KOPT-K1 (cell line): ENCODE results near the gene FAM177A1.
"Not testable (repeated sequence)": the region's sequence is repeated elsewhere in the genome, so short reads cannot be mapped to it uniquely, and the experiment has no call there.

Experiments
- H3K27ac ChIP-seq: fragments of 200-600 bp; sonication (generic); 2 replicates; pipeline ENCODE4 v1.5.1; 2016; ENCODE audit warnings: antibody characterized with exemption, mild to moderate bottlenecking, low read depth, low read length; ENCODE audit not compliant: poor library complexity, severe bottlenecking
- H3K36me3 ChIP-seq: fragments of 200-600 bp; sonication (generic); 2 replicates; pipeline ENCODE4 v1.5.1; 2017; ENCODE audit warnings: antibody characterized with exemption, mild to moderate bottlenecking, low read length, moderate library complexity; ENCODE audit not compliant: insufficient read depth
- H3K9me3 ChIP-seq: fragments of 200-600 bp; sonication (generic); 2 replicates; pipeline ENCODE4 v1.5.1; 2017; ENCODE audit warnings: antibody characterized with exemption, low read length, mild to moderate bottlenecking; ENCODE audit not compliant: insufficient read depth, poor library complexity, severe bottlenecking

The FAM177A1 gene

DNA sequence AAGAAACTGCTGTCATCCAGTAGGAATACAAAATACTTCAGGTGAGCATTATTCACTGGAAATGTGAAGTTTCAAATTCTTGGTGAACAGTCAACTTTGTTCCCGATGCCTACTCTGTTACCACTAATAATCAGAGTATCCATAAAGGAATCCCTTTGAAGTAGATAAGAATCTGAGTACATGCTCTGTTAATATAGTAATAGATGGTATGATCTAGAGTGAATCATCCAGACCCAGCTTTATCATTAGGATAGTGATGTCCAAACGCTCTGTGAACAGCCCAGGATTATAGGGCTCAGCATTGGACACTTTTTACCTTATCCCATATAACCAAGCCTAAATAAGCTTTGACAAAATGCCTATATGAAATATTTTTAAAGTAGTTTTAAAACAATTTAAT lies 42.4 kb downstream of the FAM177A1 start:
- H3K27ac ChIP-seq, result no peak overlapping the region
- peaks cover 92% of the 10 kb centered on the region for H3K36me3 ChIP-seq
- H3K9me3 ChIP-seq, result no peaks in the 10 kb centered on the region

DNA sequence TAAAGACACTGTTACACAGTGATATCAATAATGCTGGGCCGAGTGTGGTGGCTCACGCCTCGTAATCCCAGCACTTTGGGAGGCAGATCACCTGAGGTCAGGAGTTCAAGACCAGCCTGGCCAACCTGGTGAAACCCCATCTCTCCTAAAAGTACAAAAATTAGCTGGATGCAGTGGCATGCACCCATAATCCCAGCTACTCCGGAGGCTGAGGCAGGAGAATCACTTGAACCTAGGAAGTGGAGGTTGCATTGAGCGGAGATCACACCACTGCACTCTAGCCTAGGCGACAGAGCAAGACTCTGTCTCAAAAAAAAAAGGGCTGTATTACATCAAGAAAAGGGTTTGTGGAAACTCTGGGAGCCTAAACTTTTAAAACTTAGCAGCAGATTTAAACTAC lies 48.6 kb downstream of the FAM177A1 start:
- H3K27ac ChIP-seq, H3K9me3 ChIP-seq: not testable (repeated sequence)
- H3K36me3 ChIP-seq, result peaks cover 91% of the 10 kb centered on the region

DNA sequence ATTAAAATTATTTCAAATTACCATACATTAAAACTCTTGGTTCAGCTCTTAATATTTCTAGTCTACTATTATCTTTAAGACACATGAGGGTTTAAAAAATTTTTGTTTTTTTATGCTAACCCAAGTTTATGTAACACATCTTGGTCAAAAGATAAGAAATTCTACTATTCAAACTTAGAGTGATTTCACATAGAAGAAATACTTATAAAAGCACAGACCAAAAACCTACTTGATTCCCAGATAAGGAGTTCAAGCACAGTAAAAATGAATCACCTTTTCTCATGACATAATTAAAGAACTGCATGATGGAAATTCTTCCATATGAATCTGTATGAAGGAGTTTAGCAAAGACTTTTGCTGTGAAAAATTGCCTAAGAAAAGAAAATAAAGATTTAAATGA lies 61.8 kb downstream of the FAM177A1 start:
- Histone ChIP-seq H3K9me3 (peaks cover 17% of the 10 kb centered on the region), H3K36me3 (peaks cover 84% of the 10 kb centered on the region), H3K27ac (no peak overlapping the region)

DNA sequence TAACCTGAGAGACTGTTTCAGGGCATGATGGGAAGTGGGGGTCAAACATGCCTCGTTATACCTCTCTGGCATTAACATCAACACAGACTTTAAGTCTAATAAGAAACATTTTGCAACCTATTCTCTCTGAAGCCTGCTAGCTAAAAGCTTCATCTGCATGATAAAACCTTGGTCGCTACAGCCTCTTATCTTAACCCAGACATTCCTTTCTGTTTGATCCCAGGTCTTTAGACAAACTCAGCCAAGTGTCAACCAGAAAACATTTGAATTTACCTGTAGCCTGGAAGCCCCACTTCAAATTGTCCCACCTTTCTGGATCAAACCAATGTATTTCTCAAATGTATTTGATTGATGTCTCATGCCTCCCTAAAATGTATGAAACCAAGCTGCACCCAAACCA lies 66.6 kb downstream of the FAM177A1 start:
- Histone ChIP-seq H3K27ac (no peak overlapping the region), H3K9me3 (peaks cover 20% of the 10 kb centered on the region), H3K36me3 (peaks cover 89% of the 10 kb centered on the region)

DNA sequence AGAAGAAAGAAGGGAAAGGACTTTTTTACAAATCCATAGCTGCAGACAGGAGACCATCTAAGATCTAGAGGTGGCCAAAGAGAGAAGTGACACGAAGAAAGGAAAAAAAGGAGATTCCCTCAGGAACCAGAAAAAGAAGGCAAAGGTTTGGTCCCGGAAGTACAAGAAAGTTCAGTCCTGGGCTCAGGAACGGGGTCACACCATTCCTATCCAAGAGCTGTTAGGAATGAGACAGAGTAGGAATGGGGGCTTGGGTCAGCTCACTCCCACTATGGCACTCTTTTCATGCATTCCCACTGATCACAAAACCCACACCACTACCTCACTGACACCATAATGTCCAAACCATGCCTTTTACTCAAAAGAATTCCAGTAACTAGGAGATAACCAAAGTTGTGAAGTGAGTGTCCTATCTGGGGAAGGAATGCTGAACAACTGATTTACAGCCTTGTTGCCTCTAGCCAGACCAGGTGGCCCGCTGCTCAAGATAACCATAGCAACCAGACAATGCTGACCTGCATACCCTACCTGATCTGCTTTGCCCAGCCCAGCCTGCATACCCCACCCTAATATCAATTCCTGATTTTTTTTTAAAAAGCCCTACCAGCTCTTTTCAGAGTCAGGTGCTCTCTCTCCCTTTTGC lies 67.4 kb downstream of the FAM177A1 start:
- Histone ChIP-seq H3K9me3 (peaks cover 20% of the 10 kb centered on the region), H3K36me3 (peaks cover 82% of the 10 kb centered on the region), H3K27ac (no peak overlapping the region)

DNA sequence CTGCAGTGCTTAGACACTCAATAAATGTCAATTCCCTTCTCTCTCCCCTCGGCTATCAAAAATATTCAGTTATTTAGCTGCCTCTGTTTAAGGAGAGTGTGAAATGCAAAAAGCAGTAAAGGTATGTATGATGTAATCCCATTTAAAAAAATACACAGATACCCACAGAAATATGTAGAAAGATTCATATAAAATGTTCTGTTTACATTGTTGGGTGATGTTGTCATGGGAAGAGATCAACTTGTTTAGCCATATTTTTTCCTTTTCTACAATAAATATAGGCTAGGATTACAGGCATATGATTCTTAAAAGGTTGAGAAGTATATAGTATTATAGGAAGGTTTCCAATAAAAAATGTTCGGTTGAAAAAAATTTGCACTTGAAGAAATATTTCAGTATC lies 68.0 kb downstream of the FAM177A1 start:
- Histone ChIP-seq H3K9me3 (peaks cover 20% of the 10 kb centered on the region), H3K27ac (no peak overlapping the region), H3K36me3 (peaks cover 86% of the 10 kb centered on the region)

DNA sequence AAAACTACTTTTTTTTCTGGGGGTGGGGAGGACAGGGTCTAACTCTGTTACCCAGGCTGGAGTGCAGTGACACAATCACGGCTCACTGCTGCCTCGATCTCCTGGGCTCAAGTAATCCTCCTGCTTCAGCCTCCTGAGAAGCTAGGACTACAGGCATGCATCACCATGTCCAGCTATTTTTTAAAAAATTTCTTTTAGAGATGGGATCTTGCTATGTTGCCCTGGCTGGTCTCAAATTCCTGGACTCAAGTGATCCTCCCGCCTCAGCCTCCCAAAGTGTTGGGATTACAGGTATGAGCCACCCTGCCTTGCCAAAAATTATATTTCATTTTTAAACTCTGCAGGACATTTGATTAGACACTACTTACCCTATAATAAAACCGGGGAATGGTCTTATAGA lies 70.2 kb downstream of the FAM177A1 start:
- Histone ChIP-seq H3K9me3 (peaks cover 19% of the 10 kb centered on the region), H3K27ac (no peak overlapping the region), H3K36me3 (peaks cover 76% of the 10 kb centered on the region)

DNA sequence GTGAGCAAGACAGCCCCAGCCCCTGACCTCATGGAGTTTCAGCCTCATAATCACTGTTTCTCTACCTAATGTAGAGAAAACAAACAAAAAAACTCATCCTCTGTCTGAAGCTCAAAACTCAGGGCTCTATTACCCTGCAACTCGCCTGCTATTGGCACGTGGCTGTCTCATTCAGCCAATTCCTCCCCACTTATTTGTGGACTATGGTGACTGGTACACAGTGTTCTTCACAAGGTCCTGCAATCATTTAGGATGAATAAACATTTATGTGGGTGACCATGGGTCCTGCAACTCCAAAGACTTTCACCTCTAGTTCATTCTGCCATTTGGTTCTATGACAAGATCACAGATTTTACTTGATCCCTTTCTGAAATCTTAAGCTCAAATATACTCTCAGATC lies 71.0 kb downstream of the FAM177A1 start:
- peaks cover 11% of the 10 kb centered on the region for H3K9me3 ChIP-seq
- H3K36me3 ChIP-seq, result peaks cover 67% of the 10 kb centered on the region
- no peak overlapping the region for H3K27ac ChIP-seq

DNA sequence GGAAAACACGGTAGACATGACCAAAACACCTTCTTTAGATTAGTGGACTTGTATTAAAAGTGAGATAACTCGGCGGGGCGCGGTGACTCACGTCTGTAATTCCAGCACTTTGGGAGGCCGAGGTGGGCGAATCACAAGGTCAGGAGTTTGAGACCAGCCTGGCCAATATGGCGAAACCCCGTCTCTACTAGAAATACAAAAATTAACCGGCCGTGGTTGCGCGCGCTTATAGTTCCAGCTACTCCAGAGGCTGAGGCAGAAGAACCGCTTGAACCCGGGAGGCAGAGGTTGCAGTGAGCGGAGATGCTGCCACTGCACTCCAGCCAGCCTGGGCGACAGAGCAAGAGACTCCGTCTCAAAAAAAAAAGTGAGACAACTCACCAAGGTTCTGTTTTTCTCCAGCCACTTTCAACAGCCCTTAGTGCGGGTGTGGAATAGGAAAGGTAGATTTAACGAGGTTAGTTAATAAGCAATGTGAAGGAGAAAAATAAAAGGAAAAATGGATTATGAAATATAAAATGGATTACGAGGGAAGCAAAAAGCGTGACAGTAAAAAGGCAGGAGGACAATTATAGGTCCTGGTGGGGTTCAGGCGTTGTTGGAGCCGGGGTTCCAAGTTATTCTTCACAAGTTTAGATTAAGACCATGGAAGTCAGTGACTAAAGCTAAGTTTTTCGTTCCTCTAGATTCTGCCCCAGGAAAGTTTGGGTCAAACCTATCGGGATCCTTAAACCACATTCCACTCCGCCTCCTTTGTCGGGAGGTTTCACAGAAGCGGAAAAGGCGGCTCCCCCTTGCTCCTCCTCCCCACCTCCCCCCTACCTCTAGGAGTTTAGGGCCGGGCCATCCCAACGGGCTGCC lies 75.2 kb downstream of the FAM177A1 start:
- peak overlapping the region; percentile 90 for H3K27ac ChIP-seq
- H3K36me3 ChIP-seq, result peaks cover 28% of the 10 kb centered on the region
- H3K9me3 ChIP-seq, result no peaks in the 10 kb centered on the region

DNA sequence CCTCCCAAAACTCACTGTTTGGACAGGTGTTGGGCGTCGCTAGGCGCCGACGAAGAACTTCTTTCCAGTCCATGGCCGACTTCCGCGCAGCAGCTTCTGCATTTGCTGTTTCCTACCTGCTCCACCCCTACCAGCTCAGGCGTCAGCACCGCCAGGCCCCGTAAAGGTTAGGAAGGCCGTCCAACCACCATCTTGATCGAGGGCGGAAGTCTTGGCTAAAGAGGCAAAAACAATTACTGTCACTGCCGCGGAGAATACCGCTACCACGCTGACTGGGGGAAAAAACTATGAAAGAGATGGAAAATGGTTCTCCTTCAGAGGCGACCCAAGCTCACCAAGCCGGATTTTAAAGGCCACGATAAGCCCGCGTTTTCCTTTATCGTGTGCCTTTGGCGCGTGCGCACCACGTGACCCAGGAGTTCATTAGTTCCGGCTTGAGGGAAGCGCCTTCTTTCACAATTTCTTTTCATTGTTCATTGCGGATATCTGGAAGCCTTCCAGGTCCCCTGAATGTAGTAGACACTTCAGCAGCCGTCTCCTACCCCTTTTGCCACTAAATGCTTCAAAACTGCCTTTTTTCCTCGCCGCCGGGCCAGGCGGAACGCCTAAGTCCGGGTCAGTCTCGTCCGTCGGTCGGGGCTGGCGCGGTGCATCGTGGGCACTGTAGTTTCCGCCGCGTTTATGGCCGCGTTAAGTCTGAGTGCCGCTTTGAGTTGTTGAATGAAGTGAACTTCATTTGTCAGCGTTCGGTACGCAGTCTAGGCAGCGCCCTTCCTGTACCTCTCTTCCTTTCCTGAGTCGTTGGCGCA lies 76.0 kb downstream of the FAM177A1 start, which contains the start of the genes PPP2R3C and PRORP:
PPP2R3C (minus strand) TSS at position 104 of the 809 bp plus-strand sequence; CDS start at position 73, 31 bp downstream.
PRORP (plus strand) TSS at position 666 of the 809 bp plus-strand sequence. CDS start 694 bp downstream, outside the sequence.
- Histone ChIP-seq H3K27ac (peak within 1 kb of the TSS; percentile 90), H3K9me3 (no peaks in the 10 kb centered on the region), H3K36me3 (peaks cover 25% of the 10 kb centered on the region)

DNA sequence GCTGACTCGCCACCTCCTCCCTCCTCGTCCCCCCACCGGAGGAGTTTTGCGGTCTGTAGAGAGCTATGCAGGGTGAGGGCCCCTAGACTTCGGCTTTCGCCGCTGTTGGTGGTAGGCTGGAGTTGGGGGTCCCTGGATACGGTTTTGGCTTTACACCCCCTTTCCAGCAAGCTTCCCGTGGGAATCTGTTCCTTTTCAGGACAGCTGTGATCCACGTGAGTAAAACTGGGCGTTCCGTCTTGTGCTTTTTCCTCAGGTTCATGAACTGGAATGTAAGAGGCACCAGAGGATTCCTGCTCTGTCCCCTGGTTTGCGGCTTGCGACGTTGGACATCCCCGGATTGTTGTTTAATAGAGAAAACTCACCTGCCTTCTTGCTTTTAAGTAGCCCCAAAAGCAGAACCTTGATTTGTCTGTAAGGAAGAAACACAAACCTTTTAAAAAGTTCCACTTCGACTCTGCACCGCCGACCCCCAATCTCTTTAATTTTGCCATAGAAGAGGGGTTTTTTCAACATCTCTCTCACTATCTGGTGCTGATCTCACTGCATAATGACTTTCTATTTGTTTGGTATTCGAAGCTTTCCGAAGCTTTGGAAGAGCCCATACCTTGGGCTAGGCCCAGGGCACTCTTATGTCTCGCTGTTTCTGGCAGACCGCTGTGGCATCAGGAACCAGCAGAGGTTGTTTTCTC lies 76.8 kb downstream of the FAM177A1 start:
- Histone ChIP-seq H3K36me3 (peaks cover 25% of the 10 kb centered on the region), H3K27ac (peak overlapping the region; percentile 90), H3K9me3 (no peaks in the 10 kb centered on the region)

DNA sequence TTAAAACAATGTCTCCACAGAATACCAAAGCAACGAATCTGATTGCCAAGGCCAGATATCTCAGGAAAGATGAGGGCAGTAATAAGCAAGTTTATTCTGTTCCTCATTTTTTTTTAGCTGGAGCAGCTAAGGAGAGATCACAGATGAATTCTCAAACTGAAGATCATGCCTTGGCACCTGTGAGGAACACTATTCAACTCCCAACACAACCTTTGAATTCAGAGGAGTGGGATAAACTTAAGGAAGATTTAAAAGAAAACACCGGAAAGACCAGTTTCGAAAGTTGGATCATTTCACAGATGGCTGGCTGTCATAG lies 77.3 kb downstream of the FAM177A1 start:
- peaks cover 30% of the 10 kb centered on the region for H3K36me3 ChIP-seq
- peak overlapping the region; percentile 90 for H3K27ac ChIP-seq
- H3K9me3 ChIP-seq, result no peaks in the 10 kb centered on the region

DNA sequence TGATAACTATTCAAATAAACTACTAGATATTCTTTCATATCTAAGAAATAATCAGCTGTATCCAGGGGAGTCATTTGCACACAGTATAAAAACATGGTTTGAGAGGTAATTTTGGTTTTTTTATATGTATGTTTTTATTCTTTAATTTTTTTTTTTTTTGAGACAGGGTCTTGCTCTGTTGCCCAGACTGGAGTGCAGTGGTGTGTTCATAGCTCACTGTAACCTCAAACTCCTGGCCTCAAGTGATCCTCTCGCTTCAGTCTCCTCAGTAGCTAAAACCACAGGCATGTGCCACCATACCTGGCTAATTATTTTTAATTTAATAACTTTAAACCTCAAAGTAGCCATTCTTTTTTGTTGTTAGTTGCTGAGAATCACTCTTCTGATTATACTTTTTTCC lies 78.1 kb downstream of the FAM177A1 start:
- Histone ChIP-seq H3K27ac (peak overlapping the region; percentile 90), H3K36me3 (peaks cover 33% of the 10 kb centered on the region), H3K9me3 (no peaks in the 10 kb centered on the region)
